ENCODE results near the gene FMN1. TPM values are rescaled to one million over a fixed set of nuclear protein-coding genes. Genes with fewer than 3 reads are reported as not detected.

Gene FMN1
- total RNA-seq, 1 donor from 2014 or later = 2.2 TPM

Other genes starting within 250 kb of the FMN1 start
- 0.54 TPM for gene RYR3, start 116.3 kb upstream of the FMN1 start, total RNA-seq